NCI-H1092 treated with DMSO at 0.1 percent for 48 hours (cell line): ENCODE results near the gene RNMT.

Experiments
- DNase-seq: peaks from one replicate; lab custom pipeline; 2025; lab: John Stamatoyannopoulos, UW

RNMT gene

GRCh38 chr18:13811993-13812392 lies 85.5 kb downstream of the RNMT start:
- no peak for DNase-seq

GRCh38 chr18:13813271-13813849 lies 86.9 kb downstream of the RNMT start:
- peak; percentile 40 for DNase-seq
